Stimulated activated effector memory CD8-positive, alpha-beta T cell treated with anti-CD3 and anti-CD28 coated beads, Interleukin-12 subunit alpha, Interleukin-12 subunit beta, amount 100 ng/mL, for 72 hours (primary cell): Measurements from ENCODE around the gene CLDN2.

Experiments
- ATAC-seq: fragments of 150-1000 bp; cut with Tn5 transposase; 2 replicates; pipeline ENCODE4 v1.10.0; 2021
- DNase-seq, 2 donors: peaks; one replicate each; pipeline ENCODE4 v3.0.0; 2021 to 2022; ENCODE audit warnings: low spot score in 2 of 2
- H3K27ac Mint-ChIP-seq: one replicate; pipeline ENCODE4 v1.8.0; 2022; ENCODE audit warnings: mild to moderate bottlenecking, mixed read lengths
- H3K36me3 Mint-ChIP-seq: one replicate; pipeline ENCODE4 v1.8.0; 2022; ENCODE audit warnings: mild to moderate bottlenecking, mixed read lengths
- H3K4me1 Mint-ChIP-seq: one replicate; pipeline ENCODE4 v1.8.0; 2022; ENCODE audit warnings: mixed read lengths
- H3K4me3 Mint-ChIP-seq: one replicate; pipeline ENCODE4 v1.8.0; 2022; ENCODE audit warnings: mild to moderate bottlenecking, mixed read lengths
- H3K9me3 Mint-ChIP-seq: one replicate; pipeline ENCODE4 v1.8.0; 2022; ENCODE audit warnings: mixed read lengths

CLDN2 gene

GRCh38 chrX:106939566-106939965 lies 19.4 kb downstream of the CLDN2 start:
- H3K4me3 Mint-ChIP-seq: no peak overlapping the region
- H3K9me3 Mint-ChIP-seq: no peaks in the 10 kb centered on the region
- DNase-seq (no peak), ATAC-seq (no peak)
- H3K27ac Mint-ChIP-seq: no peak overlapping the region
- H3K36me3 Mint-ChIP-seq: no peaks in the 10 kb centered on the region
- no peaks in the 10 kb centered on the region for H3K4me1 Mint-ChIP-seq

- no peak for ATAC-seq
- H3K36me3 Mint-ChIP-seq: no peaks in the 10 kb centered on the region
- H3K27ac Mint-ChIP-seq: no peak overlapping the region
- H3K4me3 Mint-ChIP-seq: no peak overlapping the region
- DNase-seq: no peak
- no peaks in the 10 kb centered on the region for H3K9me3 Mint-ChIP-seq
- H3K4me1 Mint-ChIP-seq: no peaks in the 10 kb centered on the region
Observed at GRCh38 chrX:106940068-106940467, 19.9 kb downstream of the CLDN2 start.

- Mint-ChIP-seq H3K27ac (no peak overlapping the region), H3K4me1 (no peaks in the 10 kb centered on the region)
Observed at GRCh38 chrX:106946464-106946863, 26.3 kb downstream of the CLDN2 start.

GRCh38 chrX:106948641-106949040 lies 28.4 kb downstream of the CLDN2 start:
- H3K36me3 Mint-ChIP-seq: no peaks in the 10 kb centered on the region
- H3K4me1 Mint-ChIP-seq: no peaks in the 10 kb centered on the region
- no peak overlapping the region for H3K4me3 Mint-ChIP-seq
- no peaks in the 10 kb centered on the region for H3K9me3 Mint-ChIP-seq
- no peak for DNase-seq
- ATAC-seq: no peak
- H3K27ac Mint-ChIP-seq: no peak overlapping the region

More at GRCh38 chrX:106946464-106946863, 26.3 kb downstream of the CLDN2 start:
- Mint-ChIP-seq H3K9me3 (no peaks in the 10 kb centered on the region), H3K4me3 (no peak overlapping the region), H3K36me3 (no peaks in the 10 kb centered on the region)
- DNase-seq (no peak), ATAC-seq (no peak)

GRCh38 chrX:106949366-106949765 lies 29.2 kb downstream of the CLDN2 start:
- ATAC-seq (no peak), DNase-seq (no peak)
- no peaks in the 10 kb centered on the region for H3K9me3 Mint-ChIP-seq
- no peak overlapping the region for H3K27ac Mint-ChIP-seq
- H3K4me1 Mint-ChIP-seq: no peaks in the 10 kb centered on the region
- H3K4me3 Mint-ChIP-seq: no peak overlapping the region
- H3K36me3 Mint-ChIP-seq: no peaks in the 10 kb centered on the region

GRCh38 chrX:106950381-106950780 lies 30.2 kb downstream of the CLDN2 start:
- H3K4me1 Mint-ChIP-seq: no peaks in the 10 kb centered on the region
- DNase-seq: no peak
- no peaks in the 10 kb centered on the region for H3K36me3 Mint-ChIP-seq
- ATAC-seq: no peak
- H3K9me3 Mint-ChIP-seq: no peaks in the 10 kb centered on the region
- no peak overlapping the region for H3K27ac Mint-ChIP-seq
- no peak overlapping the region for H3K4me3 Mint-ChIP-seq

GRCh38 chrX:106951230-106951629 lies 31.0 kb downstream of the CLDN2 start:
- Mint-ChIP-seq H3K9me3 (no peaks in the 10 kb centered on the region), H3K4me1 (no peaks in the 10 kb centered on the region), H3K4me3 (no peak overlapping the region), H3K36me3 (no peaks in the 10 kb centered on the region), H3K27ac (no peak overlapping the region)
- DNase-seq: no peak
- no peak for ATAC-seq

GRCh38 chrX:106952089-106952488 lies 31.9 kb downstream of the CLDN2 start:
- Mint-ChIP-seq H3K27ac (no peak overlapping the region), H3K9me3 (no peaks in the 10 kb centered on the region), H3K4me3 (no peak overlapping the region), H3K4me1 (no peaks in the 10 kb centered on the region), H3K36me3 (no peaks in the 10 kb centered on the region)
- DNase-seq: no peak
- no peak for ATAC-seq

GRCh38 chrX:106952538-106952937 lies 32.3 kb downstream of the CLDN2 start:
- H3K9me3 Mint-ChIP-seq: no peaks in the 10 kb centered on the region
- H3K4me3 Mint-ChIP-seq: no peak overlapping the region
- DNase-seq: no peak
- H3K27ac Mint-ChIP-seq: no peak overlapping the region
- H3K36me3 Mint-ChIP-seq: no peaks in the 10 kb centered on the region
- H3K4me1 Mint-ChIP-seq: no peaks in the 10 kb centered on the region
- ATAC-seq: no peak

GRCh38 chrX:106952988-106953387 lies 32.8 kb downstream of the CLDN2 start:
- H3K4me1 Mint-ChIP-seq: no peaks in the 10 kb centered on the region
- no peak overlapping the region for H3K27ac Mint-ChIP-seq
- ATAC-seq: no peak
- H3K36me3 Mint-ChIP-seq: no peaks in the 10 kb centered on the region
- DNase-seq: no peak
- H3K9me3 Mint-ChIP-seq: no peaks in the 10 kb centered on the region
- H3K4me3 Mint-ChIP-seq: no peak overlapping the region

GRCh38 chrX:106954041-106954440 lies 33.8 kb downstream of the CLDN2 start:
- DNase-seq (no peak), ATAC-seq (no peak)
- H3K4me3 Mint-ChIP-seq: no peak overlapping the region
- H3K27ac Mint-ChIP-seq: no peak overlapping the region
- no peaks in the 10 kb centered on the region for H3K9me3 Mint-ChIP-seq
- H3K36me3 Mint-ChIP-seq: no peaks in the 10 kb centered on the region
- no peaks in the 10 kb centered on the region for H3K4me1 Mint-ChIP-seq

- no peak for DNase-seq
Observed at GRCh38 chrX:106955004-106955772, 35.0 kb downstream of the CLDN2 start.

GRCh38 chrX:106957856-106958255 lies 37.7 kb downstream of the CLDN2 start:
- H3K9me3 Mint-ChIP-seq: no peaks in the 10 kb centered on the region
- no peaks in the 10 kb centered on the region for H3K4me1 Mint-ChIP-seq
- no peak for ATAC-seq
- no peak overlapping the region for H3K27ac Mint-ChIP-seq
- H3K4me3 Mint-ChIP-seq: no peak overlapping the region
- no peaks in the 10 kb centered on the region for H3K36me3 Mint-ChIP-seq
- DNase-seq: no peak

More at GRCh38 chrX:106955004-106955772, 35.0 kb downstream of the CLDN2 start:
- H3K9me3 Mint-ChIP-seq: no peaks in the 10 kb centered on the region
- H3K36me3 Mint-ChIP-seq: no peaks in the 10 kb centered on the region
- H3K4me1 Mint-ChIP-seq: no peaks in the 10 kb centered on the region
- no peak overlapping the region for H3K27ac Mint-ChIP-seq
- no peak overlapping the region for H3K4me3 Mint-ChIP-seq
- ATAC-seq: no peak

GRCh38 chrX:106959901-106960300 lies 39.7 kb downstream of the CLDN2 start:
- no peaks in the 10 kb centered on the region for H3K9me3 Mint-ChIP-seq
- H3K27ac Mint-ChIP-seq: no peak overlapping the region
- DNase-seq (no peak), ATAC-seq (no peak)
- H3K4me3 Mint-ChIP-seq: no peak overlapping the region
- H3K36me3 Mint-ChIP-seq: no peaks in the 10 kb centered on the region
- no peaks in the 10 kb centered on the region for H3K4me1 Mint-ChIP-seq

- H3K9me3 Mint-ChIP-seq: peaks cover 3% of the 10 kb centered on the region
- no peaks in the 10 kb centered on the region for H3K4me1 Mint-ChIP-seq
- no peak overlapping the region for H3K27ac Mint-ChIP-seq
- H3K4me3 Mint-ChIP-seq: no peak overlapping the region
- DNase-seq: no peak
- peaks cover 6% of the 10 kb centered on the region for H3K36me3 Mint-ChIP-seq
- no peak for ATAC-seq
Observed at GRCh38 chrX:106963111-106963510, 42.9 kb downstream of the CLDN2 start.

GRCh38 chrX:106964290-106964689 lies 44.1 kb downstream of the CLDN2 start:
- DNase-seq: no peak
- Mint-ChIP-seq H3K4me1 (no peaks in the 10 kb centered on the region), H3K27ac (no peak overlapping the region), H3K4me3 (no peak overlapping the region), H3K9me3 (peaks cover 3% of the 10 kb centered on the region), H3K36me3 (peaks cover 6% of the 10 kb centered on the region)
- no peak for ATAC-seq
